Endothelial cell of umbilical vein (primary cell): ENCODE results near the gene EPAS1. TPM values are rescaled to one million over a fixed set of nuclear protein-coding genes. Genes with fewer than 3 reads are reported as not detected.

Experiments used
- BruUV-seq: library from RNA; stranded (reverse); fragments of 400-500 nt; replicated peaks from 2 replicates; lab custom pipeline; 2021; lab: Mats Ljungman, UMichigan
- CTCF ChIA-PET: fragments of 300-600, 350-600 bp; sonication (Branson Sonifier 250); formaldehyde crosslinking; loops from one replicate; lab custom pipeline; 2021; ENCODE audit warnings: antibody characterized with exemption, inconsistent platforms; lab: Charles Lee
- POLR2A ChIA-PET: fragments of 300-600, 350-600 bp; sonication (Branson Sonifier 250); formaldehyde crosslinking; loops from one replicate; lab custom pipeline; 2021; ENCODE audit warnings: antibody characterized with exemption, inconsistent platforms; lab: Charles Lee
- DNase-seq: peaks from one replicate; pipeline ENCODE4 v3.0.0-alpha.2; 2011; ENCODE audit warnings: low read depth, low spot score
- FAIRE-seq: peaks from 2 replicates; lab custom pipeline; 2011; peaks lifted over from hg19 to GRCh38; lab: Jason Lieb, UNC
- H2AFZ ChIP-seq: 2 replicates; pipeline ENCODE4 v1.6.0; 2012; ENCODE audit warnings: low read depth, low read length, control low read depth, inconsistent platforms
- H3K27ac ChIP-seq: 2 replicates; pipeline ENCODE4 v1.5.1; 2011; ENCODE audit warnings: low read depth, mild to moderate bottlenecking, control low read depth, low read length, moderate library complexity; ENCODE audit not compliant: insufficient read depth
- H3K27me3 ChIP-seq, 2 experiments: 2 replicates each; pipeline versions ENCODE4 v1.6.0 to v1.6.1; 2011; ENCODE audit warnings: low read length in 2 of 2, mixed read lengths in 1 of 2; ENCODE audit not compliant: control insufficient read depth in 2 of 2, insufficient read depth in 2 of 2
- H3K36me3 ChIP-seq, 2 experiments: 2 replicates in 1 of 2; 3 replicates in 1 of 2; pipeline ENCODE4 v1.5.1; 2011; ENCODE audit warnings: low read length in 2 of 2, mild to moderate bottlenecking in 1 of 2, moderate library complexity in 1 of 2; ENCODE audit not compliant: control insufficient read depth in 2 of 2, insufficient read depth in 2 of 2; ENCODE audit errors: extremely low read depth in 1 of 2
- H3K4me1 ChIP-seq: 3 replicates; pipeline ENCODE4 v1.5.1; 2011; ENCODE audit warnings: mild to moderate bottlenecking, low read length; ENCODE audit not compliant: control insufficient read depth, insufficient read depth; ENCODE audit errors: extremely low read depth
- H3K4me2 ChIP-seq: 2 replicates; pipeline ENCODE4 v1.6.1; 2011; ENCODE audit warnings: low read length, control low read depth, mixed read lengths; ENCODE audit not compliant: insufficient read depth
- H3K4me3 ChIP-seq, 3 experiments: fragments of 200-600 bp in 1 of 3; sonication (generic), shearing (Covaris generic) in 1 of 3; replicated peaks in 1 of 3; 2 replicates each; pipeline ENCODE4 v1.5.1; 2011 to 2016; ENCODE audit warnings: control low read depth in 3 of 3, low read length in 3 of 3, mild to moderate bottlenecking in 2 of 3, inconsistent platforms in 1 of 3, low read depth in 1 of 3, moderate library complexity in 1 of 3; ENCODE audit not compliant: insufficient read depth in 1 of 3
- H3K79me2 ChIP-seq: 2 replicates; pipeline ENCODE4 v1.6.0; 2012; ENCODE audit warnings: low read length, inconsistent platforms; ENCODE audit not compliant: control insufficient read depth, insufficient read depth
- H3K9ac ChIP-seq: replicated peaks from 2 replicates; pipeline ENCODE3; 2011; ENCODE audit warnings: low read length, control low read depth; ENCODE audit not compliant: insufficient read depth; ENCODE audit errors: extremely low read depth
- H3K9me1 ChIP-seq: replicated peaks from 3 replicates; pipeline ENCODE4 v1.6.0; 2011; ENCODE audit warnings: mild to moderate bottlenecking, low read length; ENCODE audit not compliant: control insufficient read depth, insufficient read depth; ENCODE audit errors: extremely low read depth
- H3K9me3 ChIP-seq: replicated peaks from 2 replicates; pipeline ENCODE4 v1.5.1; 2012; ENCODE audit warnings: low read length, inconsistent platforms; ENCODE audit not compliant: control insufficient read depth, insufficient read depth
- H4K20me1 ChIP-seq: replicated peaks from 2 replicates; pipeline ENCODE3; 2011; ENCODE audit warnings: mild to moderate bottlenecking, low read length; ENCODE audit not compliant: control insufficient read depth, insufficient read depth; ENCODE audit errors: extremely low read depth
- EZH2 ChIP-seq: IDR thresholded peaks from 2 replicates; pipeline ENCODE4 v1.6.1; 2012; ENCODE audit warnings: borderline replicate concordance, low read depth, mild to moderate bottlenecking, moderate library complexity, low read length, inconsistent platforms; ENCODE audit not compliant: severe bottlenecking
- FOS ChIP-seq: IDR thresholded peaks from 2 replicates; pipeline ENCODE4 v1.6.1; 2011; ENCODE audit warnings: mild to moderate bottlenecking, low read length, moderate library complexity, borderline replicate concordance; ENCODE audit not compliant: insufficient read depth
- GATA2 ChIP-seq: IDR thresholded peaks from 2 replicates; pipeline ENCODE4 v1.7.0; 2011; ENCODE audit warnings: low read depth, mild to moderate bottlenecking, moderate library complexity, mixed read lengths, low read length; ENCODE audit not compliant: insufficient read length, insufficient read depth
- JUN ChIP-seq: IDR thresholded peaks from 2 replicates; pipeline ENCODE4 v1.6.1; 2011; ENCODE audit warnings: borderline replicate concordance, low read depth; ENCODE audit not compliant: insufficient read length, insufficient read depth
- MYC ChIP-seq: IDR thresholded peaks from one replicate; pipeline ENCODE4 v1.6.1; 2011; ENCODE audit warnings: mild to moderate bottlenecking, low read depth, low read length
- POLR2A ChIP-seq: IDR thresholded peaks from 2 replicates; pipeline ENCODE4 v1.6.1; 2012; ENCODE audit warnings: low read depth, mild to moderate bottlenecking, control low read depth, low read length
- POLR2AphosphoS5 ChIP-seq: IDR thresholded peaks from 2 replicates; pipeline ENCODE4 v1.6.1; 2012; ENCODE audit warnings: low read depth, mild to moderate bottlenecking, control low read depth, low read length, moderate library complexity; ENCODE audit not compliant: insufficient read depth
- dilution Hi-C: fragments of 300-500 bp; cut with MboI; formaldehyde crosslinking; loops from one replicate; pipeline ENCODE4 v1.15.0; 2019; ENCODE audit warnings: low sequenced_read_pairs; ENCODE audit not compliant: extremely low pct_ligation_motif_present
- intact Hi-C: fragments of 100-400 bp; cut with micrococcal nuclease; formaldehyde crosslinking; loops from one replicate; pipeline ENCODE4 v1.10.0; 2022
- polyA plus RNA-seq, 4 experiments: library from polyadenylated mRNA; depleted of rRNA in 3 of 4; stranded (reverse) in 3 of 4; unstranded in 1 of 4; fragments of >200 nt; gene quantifications; 2 replicates each; pipeline versions ENCODE4 v1.2.1 to v1.2.3, GENCODE V29; 2011 to 2012; ENCODE audit warnings: missing spikeins in 1 of 4
- total RNA-seq: library from RNA; stranded (reverse); gene quantifications from 2 replicates; pipeline ENCODE4 v1.2.3, GENCODE V29; 2021
- TF ChIP-seq, protein P1 (sequence below): IDR thresholded peaks from 2 replicates; pipeline ENCODE4 v1.6.1; 2011; ENCODE audit not compliant: insufficient read depth, insufficient read length
- TF ChIP-seq, protein P2 (sequence below), 2 donors: IDR thresholded peaks; 1 replicate in 1 of 2; 2 replicates in 1 of 2; pipeline ENCODE4 v1.5.1; 2011; ENCODE audit warnings: low read length in 2 of 2, mild to moderate bottlenecking in 2 of 2, moderate library complexity in 2 of 2, control low read depth in 1 of 2, inconsistent platforms in 1 of 2, low read depth in 1 of 2; ENCODE audit not compliant: insufficient read depth in 1 of 2; ENCODE audit errors: extremely low read depth in 1 of 2

EPAS1 gene
- total and polyA plus RNA-seq, 2 donors (not counting 3 experiments of a cell fraction or from before 2014, with no cell fraction given) = 229 to 374 TPM

DNA sequence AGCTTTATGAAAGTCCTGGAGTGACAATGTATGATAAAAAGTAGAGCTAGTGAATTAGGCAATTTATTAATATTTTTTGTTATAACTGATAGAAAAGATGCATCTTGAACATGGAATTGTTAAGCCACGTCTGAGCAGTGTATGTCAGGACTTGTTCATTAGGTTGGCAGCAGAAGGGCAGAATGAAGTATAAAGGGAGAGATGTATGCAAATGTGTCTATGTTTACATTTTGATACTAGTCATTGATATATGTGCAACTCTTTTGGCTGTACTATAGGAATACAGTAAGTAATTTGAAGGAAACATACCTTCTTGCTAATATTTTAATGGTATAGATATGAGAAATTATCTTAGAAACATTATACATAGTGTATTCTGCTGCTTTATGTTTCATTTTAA lies 133.2 kb downstream of the EPAS1 start:
- no peak overlapping the region for H3K9ac ChIP-seq
- H3K79me2 ChIP-seq = no peaks in the 10 kb centered on the region
- peaks cover 22 to 25% of the 10 kb centered on the region in 2 experiments for H3K27me3 ChIP-seq
- no peak overlapping the region for H3K4me3 ChIP-seq
- no peaks in the 10 kb centered on the region for H4K20me1 ChIP-seq
- H3K9me1 ChIP-seq = no peaks in the 10 kb centered on the region
- intact Hi-C loops = no loop called here
- ChIA-PET POLR2A (no interaction called here), CTCF (no interaction called here)
- no peaks in the 10 kb centered on the region for H3K4me1 ChIP-seq
- dilution Hi-C loops = no loop called here
- no peaks in the 10 kb centered on the region for H3K36me3 ChIP-seq
- H3K4me2 ChIP-seq = no peak overlapping the region
- TF ChIP-seq GATA2 (no peak), POLR2A (no peak), POLR2AphosphoS5 (no peak), JUN (no peak), EZH2 (no peak), MYC (no peak), FOS (no peak)
- TF ChIP-seq, protein P1, sequence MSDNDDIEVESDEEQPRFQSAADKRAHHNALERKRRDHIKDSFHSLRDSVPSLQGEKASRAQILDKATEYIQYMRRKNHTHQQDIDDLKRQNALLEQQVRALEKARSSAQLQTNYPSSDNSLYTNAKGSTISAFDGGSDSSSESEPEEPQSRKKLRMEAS = no peak
- TF ChIP-seq, protein P2, sequence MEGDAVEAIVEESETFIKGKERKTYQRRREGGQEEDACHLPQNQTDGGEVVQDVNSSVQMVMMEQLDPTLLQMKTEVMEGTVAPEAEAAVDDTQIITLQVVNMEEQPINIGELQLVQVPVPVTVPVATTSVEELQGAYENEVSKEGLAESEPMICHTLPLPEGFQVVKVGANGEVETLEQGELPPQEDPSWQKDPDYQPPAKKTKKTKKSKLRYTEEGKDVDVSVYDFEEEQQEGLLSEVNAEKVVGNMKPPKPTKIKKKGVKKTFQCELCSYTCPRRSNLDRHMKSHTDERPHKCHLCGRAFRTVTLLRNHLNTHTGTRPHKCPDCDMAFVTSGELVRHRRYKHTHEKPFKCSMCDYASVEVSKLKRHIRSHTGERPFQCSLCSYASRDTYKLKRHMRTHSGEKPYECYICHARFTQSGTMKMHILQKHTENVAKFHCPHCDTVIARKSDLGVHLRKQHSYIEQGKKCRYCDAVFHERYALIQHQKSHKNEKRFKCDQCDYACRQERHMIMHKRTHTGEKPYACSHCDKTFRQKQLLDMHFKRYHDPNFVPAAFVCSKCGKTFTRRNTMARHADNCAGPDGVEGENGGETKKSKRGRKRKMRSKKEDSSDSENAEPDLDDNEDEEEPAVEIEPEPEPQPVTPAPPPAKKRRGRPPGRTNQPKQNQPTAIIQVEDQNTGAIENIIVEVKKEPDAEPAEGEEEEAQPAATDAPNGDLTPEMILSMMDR (IDR thresholded peaks at IDR 0.05; ENCODE audit: extremely low read depth in 1 of 2, insufficient read depth in 1 of 2, low read depth in 1 of 2, low read length in 2 of 2) = no peak
- no peak overlapping the region for H3K27ac ChIP-seq
- FAIRE-seq (no peak), DNase-seq (no peak)
- BruUV-seq = no TSS peak
- no peaks in the 10 kb centered on the region for H3K9me3 ChIP-seq
- H2AFZ ChIP-seq = no peak overlapping the region
